H1 (cell line): ENCODE data around the gene NAP1L1. TPM values are rescaled to one million over a fixed set of nuclear protein-coding genes. Genes with fewer than 3 reads are reported as not detected.

Source experiments
- ASH2L ChIP-seq: fragments of 200-600, 300-600 bp; sonication (generic); IDR thresholded peaks from one replicate; pipeline ENCODE4 v1.7.1; 2017; ENCODE audit warnings: low read length
- BACH1 ChIP-seq: IDR thresholded peaks from 2 replicates; pipeline ENCODE4 v1.6.1; 2012; ENCODE audit warnings: low read length, improper control_type of control experiment
- CHD1 ChIP-seq: IDR thresholded peaks from 2 replicates; pipeline ENCODE4 v1.6.1; 2012; ENCODE audit warnings: low read depth, low read length, improper control_type of control experiment
- EP300 ChIP-seq, 2 experiments: IDR thresholded peaks; 1 replicate in 1 of 2; 2 replicates in 1 of 2; pipeline ENCODE4 v1.6.1; 2011 to 2012; ENCODE audit warnings: low read depth in 2 of 2, low read length in 2 of 2, mild to moderate bottlenecking in 2 of 2, borderline replicate concordance in 1 of 2, inconsistent platforms in 1 of 2, moderate library complexity in 1 of 2
- GABPA ChIP-seq: IDR thresholded peaks from 2 replicates; pipeline ENCODE4 v1.6.1; 2011; ENCODE audit warnings: mild to moderate bottlenecking, low read length, moderate library complexity, borderline replicate concordance; ENCODE audit not compliant: insufficient read depth
- KDM4A ChIP-seq: IDR thresholded peaks from one replicate; pipeline ENCODE4 v1.7.1; 2012; ENCODE audit warnings: low read depth, mild to moderate bottlenecking, moderate library complexity, low read length, inconsistent platforms; ENCODE audit not compliant: severe bottlenecking
- PHF8 ChIP-seq: fragments of 200-600 bp; sonication (generic); conservative IDR thresholded peaks from 2 replicates; pipeline ENCODE4 v1.7.1; 2012; ENCODE audit warnings: low read depth, mild to moderate bottlenecking, inconsistent platforms, low read length, moderate library complexity
- POU5F1 ChIP-seq: IDR thresholded peaks from 2 replicates; pipeline ENCODE4 v1.6.1; 2011; ENCODE audit warnings: low read depth, mild to moderate bottlenecking, low read length, moderate library complexity
- RBBP5 ChIP-seq: IDR thresholded peaks from 2 replicates; pipeline ENCODE4 v1.7.1; 2012; ENCODE audit warnings: low read depth, mild to moderate bottlenecking, inconsistent platforms, low read length, moderate library complexity, borderline replicate concordance
- SAP30 ChIP-seq: fragments of 300-600 bp; sonication (generic); IDR thresholded peaks from 2 replicates; pipeline ENCODE4 v1.7.1; 2012; ENCODE audit warnings: low read length, moderate library complexity, mild to moderate bottlenecking, inconsistent platforms; ENCODE audit not compliant: insufficient read depth, insufficient replicate concordance
- SP4 ChIP-seq: IDR thresholded peaks from 2 replicates; pipeline ENCODE4 v1.6.1; 2012; ENCODE audit warnings: low read length, inconsistent platforms
- TBP ChIP-seq: IDR thresholded peaks from 2 replicates; pipeline ENCODE4 v1.6.1; 2011; ENCODE audit warnings: low read depth, low read length, improper control_type of control experiment
- TEAD4 ChIP-seq: IDR thresholded peaks from 2 replicates; pipeline ENCODE4 v1.6.1; 2012; ENCODE audit warnings: low read depth, low read length, inconsistent platforms, mixed read lengths
- YY1 ChIP-seq: IDR thresholded peaks from 2 replicates; pipeline ENCODE4 v1.6.1; 2011; ENCODE audit warnings: low read depth, mild to moderate bottlenecking, low read length
- polyA plus RNA-seq, 7 experiments: library from polyadenylated mRNA; depleted of rRNA in 3 of 7; stranded (reverse) in 5 of 7; unstranded in 2 of 7; fragments of >200 nt in 5 of 7; fragments of 200-250 nt in 2 of 7; gene quantifications; 1 replicate in 5 of 7; 2 replicates in 1 of 7; 4 replicates in 1 of 7; pipeline versions ENCODE4 v1.2.1 to v1.2.3, GENCODE V29; 2011 to 2013; ENCODE audit warnings: missing spikeins in 2 of 7, mixed read lengths in 2 of 7
- total RNA-seq: library from RNA; stranded (reverse); fragmentation: NEBNext Ultra II Directional; extraction: Animal tissue kit (Norgen Biotek cat#: 25700); gene quantifications from 2 replicates; pipeline ENCODE4 v1.2.1, GENCODE V29; 2021

The NAP1L1 gene
- total and polyA plus RNA-seq, 2 of the 8 experiments (the other 6 are each of a cell fraction or from before 2014, with no cell fraction given), result 202 to 1,159 TPM

GRCh38 chr12:76032043-76032981, 52.2 kb downstream of the NAP1L1 start (continued):
- TF ChIP-seq YY1, result no peak
- peak; percentile 73; the same call in 1 of the 2 replicates for TF ChIP-seq RBBP5
- TF ChIP-seq TEAD4, result peak; percentile 6; the same call in 1 of the 2 replicates
- no peak for TF ChIP-seq PHF8
- TF ChIP-seq EP300 (IDR thresholded peaks at IDR 0.05; ENCODE audit: borderline replicate concordance in 1 of 2, low read depth in 2 of 2, low read length in 2 of 2), result no peak
- TF ChIP-seq GABPA, result no peak
- TF ChIP-seq CHD1, result no peak
- no peak for TF ChIP-seq TBP
- no peak for TF ChIP-seq SP4
- TF ChIP-seq POU5F1, result no peak
- no peak for TF ChIP-seq ASH2L
- TF ChIP-seq KDM4A, result peak; percentile 12
- TF ChIP-seq SAP30, result no peak
- TF ChIP-seq BACH1, result 0 out of 2 replicates have a peak, but pooled peaks have one; percentile 10
